BJ (cell line): ENCODE data around the gene NBPF6. TPM values are rescaled to one million over a fixed set of nuclear protein-coding genes. Genes with fewer than 3 reads are reported as not detected.
"Not testable (repeated sequence)": the region's sequence is repeated elsewhere in the genome, so short reads cannot be mapped to it uniquely, and the experiment has no call there.

Experiments
- CTCF ChIA-PET: fragments of 350-600 bp; formaldehyde crosslinking; extraction: SDS; loops from one replicate; lab custom pipeline; 2021; ENCODE audit warnings: antibody characterized with exemption, inconsistent platforms; lab: Yijun Ruan, JAX
- POLR2A ChIA-PET: fragments of 300-600 bp; sonication (Branson Sonifier 250); formaldehyde crosslinking; extraction: SDS; loops from one replicate; lab custom pipeline; 2021; ENCODE audit warnings: antibody characterized with exemption; lab: Charles Lee
- DNase-seq: peaks from one replicate; pipeline ENCODE4 v3.0.0-alpha.2; 2011; ENCODE audit warnings: low read depth
- H3K27me3 ChIP-seq: 2 replicates; pipeline ENCODE4 v1.6.0; 2011; ENCODE audit warnings: low read length; ENCODE audit not compliant: control insufficient read depth, insufficient read depth
- H3K36me3 ChIP-seq: 2 replicates; pipeline ENCODE4 v1.5.1; 2011; ENCODE audit warnings: low read length; ENCODE audit not compliant: control insufficient read depth, insufficient read depth
- H3K4me3 ChIP-seq: 2 replicates; pipeline ENCODE4 v1.5.1; 2011; ENCODE audit warnings: low read depth, mild to moderate bottlenecking, control low read depth, low read length
- polyA plus RNA-seq: library from polyadenylated mRNA; depleted of rRNA; stranded (reverse); fragments of >200 nt; gene quantifications from 2 replicates; pipeline ENCODE4 v1.2.3, GENCODE V29; 2011; rRNA removed
- TF ChIP-seq, protein P1 (sequence below): IDR thresholded peaks from 2 replicates; pipeline ENCODE4 v1.5.1; 2011; ENCODE audit warnings: low read depth, mild to moderate bottlenecking, control low read depth, inconsistent platforms, low read length, moderate library complexity; ENCODE audit not compliant: insufficient read depth

Gene NBPF6
- polyA plus RNA-seq, 1 experiment = not detected

DNA sequence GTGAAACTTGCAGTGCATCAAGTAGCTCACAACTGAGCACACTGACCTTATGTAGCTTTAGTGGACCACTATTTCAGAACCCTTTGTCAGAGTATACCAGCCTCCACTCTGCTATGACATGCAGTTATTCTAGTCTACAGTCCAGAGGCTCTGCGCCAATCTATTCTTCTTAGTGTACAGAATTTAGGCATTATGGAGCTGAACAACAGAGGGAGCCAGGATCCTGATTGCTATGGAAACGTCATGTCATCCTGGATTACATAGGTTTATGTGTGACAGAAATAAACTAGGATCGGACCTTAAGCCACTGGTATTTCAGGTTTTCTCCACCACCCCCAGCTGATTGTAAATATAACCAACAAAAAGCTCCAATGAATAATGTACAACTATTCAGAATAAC, 61.6 kb downstream of the NBPF6 start:
- no peak for DNase-seq
- no peaks in the 10 kb centered on the region for H3K36me3 ChIP-seq
- TF ChIP-seq, protein P1, sequence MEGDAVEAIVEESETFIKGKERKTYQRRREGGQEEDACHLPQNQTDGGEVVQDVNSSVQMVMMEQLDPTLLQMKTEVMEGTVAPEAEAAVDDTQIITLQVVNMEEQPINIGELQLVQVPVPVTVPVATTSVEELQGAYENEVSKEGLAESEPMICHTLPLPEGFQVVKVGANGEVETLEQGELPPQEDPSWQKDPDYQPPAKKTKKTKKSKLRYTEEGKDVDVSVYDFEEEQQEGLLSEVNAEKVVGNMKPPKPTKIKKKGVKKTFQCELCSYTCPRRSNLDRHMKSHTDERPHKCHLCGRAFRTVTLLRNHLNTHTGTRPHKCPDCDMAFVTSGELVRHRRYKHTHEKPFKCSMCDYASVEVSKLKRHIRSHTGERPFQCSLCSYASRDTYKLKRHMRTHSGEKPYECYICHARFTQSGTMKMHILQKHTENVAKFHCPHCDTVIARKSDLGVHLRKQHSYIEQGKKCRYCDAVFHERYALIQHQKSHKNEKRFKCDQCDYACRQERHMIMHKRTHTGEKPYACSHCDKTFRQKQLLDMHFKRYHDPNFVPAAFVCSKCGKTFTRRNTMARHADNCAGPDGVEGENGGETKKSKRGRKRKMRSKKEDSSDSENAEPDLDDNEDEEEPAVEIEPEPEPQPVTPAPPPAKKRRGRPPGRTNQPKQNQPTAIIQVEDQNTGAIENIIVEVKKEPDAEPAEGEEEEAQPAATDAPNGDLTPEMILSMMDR = no peak
- H3K4me3 ChIP-seq = no peak overlapping the region
- ChIA-PET CTCF (interaction anchor here (1.0 to 8.7 kb wide), 11 partner anchors 9 to 682 kb away, joined by 3 to 149 read pairs (median 6); partner anchors contain the start of gene EEIG2), POLR2A (no interaction called here)
- H3K27me3 ChIP-seq = no peaks in the 10 kb centered on the region

DNA sequence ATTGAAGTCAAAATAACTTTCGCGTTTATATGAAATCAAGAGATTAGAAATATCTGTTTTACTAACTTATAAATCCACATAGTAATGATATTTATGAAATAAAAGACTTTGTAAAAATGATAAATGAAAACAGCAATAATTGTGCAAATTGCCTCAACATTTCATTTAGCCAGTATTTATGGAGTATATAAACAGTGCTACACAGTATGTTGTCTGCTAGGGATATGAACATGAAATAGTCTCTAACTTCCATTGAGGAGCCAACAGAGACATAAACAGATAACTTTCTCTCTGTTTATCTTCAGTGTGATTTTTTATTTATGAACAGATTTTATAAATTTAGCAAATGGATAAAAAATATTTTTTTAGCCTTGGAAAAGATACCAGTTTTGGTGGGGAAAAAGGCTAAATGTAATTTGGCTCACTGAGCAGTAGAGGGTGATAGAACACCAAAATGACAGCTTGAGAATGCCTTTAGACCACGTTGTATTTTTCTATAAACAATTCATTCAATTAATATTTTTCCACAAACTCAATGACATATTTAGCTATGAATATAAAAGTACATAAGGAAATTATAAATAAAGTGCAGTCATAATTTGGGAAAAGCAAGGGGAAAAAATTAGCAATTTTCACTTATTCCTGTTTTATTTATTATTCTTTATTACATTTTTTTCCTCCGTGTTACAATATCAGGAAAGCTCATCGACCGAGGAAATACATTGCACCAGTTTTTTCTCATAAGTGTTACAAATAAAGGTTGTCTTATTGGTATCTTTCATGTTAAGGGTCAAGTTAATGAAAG, 62.3 kb downstream of the NBPF6 start:
- POLR2A ChIA-PET = no interaction called here
- Histone ChIP-seq H3K4me3 (no peak overlapping the region), H3K27me3 (no peaks in the 10 kb centered on the region), H3K36me3 (no peaks in the 10 kb centered on the region)
- no peak for DNase-seq
- CTCF ChIA-PET = interaction anchor here (0.5 to 8.7 kb wide), 17 partner anchors 9 to 436 kb away, joined by 3 to 149 read pairs (median 4); partner anchors contain the start of gene EEIG2
- TF ChIP-seq, protein P1 = peak; percentile 77

DNA sequence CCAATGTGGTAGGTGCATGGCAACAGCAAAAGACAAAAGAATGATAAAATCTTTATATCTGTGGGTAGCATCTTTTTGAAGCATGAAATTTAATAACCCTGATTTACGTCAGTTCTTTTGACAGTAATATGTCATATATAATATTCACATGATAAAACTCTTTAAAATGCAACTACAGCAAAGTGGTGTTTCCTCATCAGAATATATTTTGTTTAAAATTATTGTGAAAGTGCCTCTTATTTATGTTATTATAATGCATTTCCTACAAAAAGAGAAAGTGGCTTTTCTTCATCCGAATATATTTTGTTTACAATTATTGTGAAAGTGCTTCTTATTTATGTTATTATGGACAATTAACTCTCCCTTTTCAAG, 62.9 kb downstream of the NBPF6 start:
- ChIA-PET POLR2A (no interaction called here), CTCF (interaction anchor here (0.5 to 8.7 kb wide), 12 partner anchors 8 to 436 kb away, joined by 3 to 149 read pairs (median 4); partner anchors contain the start of gene EEIG2)
- H3K4me3 ChIP-seq = no peak overlapping the region

DNA sequence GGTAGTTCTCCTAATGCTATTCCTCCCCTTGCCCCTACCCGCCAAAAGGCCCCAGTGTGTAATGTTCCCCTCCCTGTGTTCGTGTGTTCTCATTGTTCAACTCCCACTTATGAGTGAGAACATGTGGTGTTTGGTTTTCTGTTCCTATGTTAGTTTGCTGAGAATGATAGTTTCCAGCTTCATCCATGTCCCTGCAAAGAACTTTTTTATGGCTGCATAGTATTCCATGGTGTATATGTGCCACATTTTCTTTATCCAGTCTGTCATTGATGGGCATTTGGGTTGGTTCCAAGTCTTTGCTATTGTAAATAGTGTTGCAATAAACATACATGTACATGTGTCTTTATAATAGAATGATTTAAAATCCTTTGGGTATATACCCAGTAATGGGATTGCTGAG, 63.8 kb downstream of the NBPF6 start:
- CTCF ChIA-PET = interaction anchor here (8.7 kb wide), 1 partner anchor 132 kb away, joined by 149 read pairs; no protein-coding TSS in a partner anchor
- DNase-seq, H3K27me3 ChIP-seq, POLR2A ChIA-PET, H3K36me3 ChIP-seq, H3K4me3 ChIP-seq: not testable (repeated sequence)

More for the DNA sequence above, 62.9 kb downstream of the NBPF6 start:
- DNase-seq = no peak
- H3K36me3 ChIP-seq = no peaks in the 10 kb centered on the region
- no peaks in the 10 kb centered on the region for H3K27me3 ChIP-seq
- TF ChIP-seq, protein P1 = no peak

DNA sequence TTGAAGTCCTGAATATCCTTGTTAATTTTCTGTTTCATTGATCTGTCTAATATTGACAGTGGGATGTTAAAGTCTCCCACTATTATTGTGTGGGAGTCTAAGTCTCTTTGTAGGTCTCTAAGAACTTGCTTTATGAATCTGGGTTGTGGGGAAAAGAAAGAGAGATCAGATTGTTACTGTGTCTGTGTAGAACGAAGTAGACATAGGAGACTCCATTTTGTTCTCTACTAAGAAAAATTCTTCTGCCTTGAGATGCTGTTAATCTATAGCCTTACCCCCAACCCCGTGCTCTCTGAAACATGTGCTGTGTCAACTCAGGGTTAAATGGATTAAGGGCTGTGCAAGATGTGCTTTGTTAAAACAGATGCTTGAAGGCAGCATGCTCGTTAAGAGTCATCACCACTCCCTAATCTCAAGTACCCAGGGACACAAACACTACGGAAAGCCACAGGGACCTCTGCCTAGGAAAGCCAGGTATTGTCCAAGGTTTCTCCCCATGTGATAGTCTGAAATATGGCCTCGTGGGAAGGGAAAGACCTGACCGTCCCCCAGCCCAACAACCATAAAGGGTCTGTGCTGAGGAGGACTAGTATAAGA, 67.3 kb downstream of the NBPF6 start:
- CTCF ChIA-PET = interaction anchor here (1.0 kb wide), 1 partner anchor 42 kb away, joined by 3 read pairs; the partner anchor contains the start of gene EEIG2
- POLR2A ChIA-PET, H3K36me3 ChIP-seq: not testable (repeated sequence)

More for the DNA sequence above, 67.3 kb downstream of the NBPF6 start:
- DNase-seq, H3K27me3 ChIP-seq, H3K4me3 ChIP-seq: not testable (repeated sequence)

Other genes with a start within 250 kb of the NBPF6 start
- gene SLC25A24, start 250.0 kb upstream of the NBPF6 start, polyA plus RNA-seq = 20.2 and 39.1 TPM in 2 replicates
- not detected in 2 replicates for gene NBPF4, start 206.3 kb upstream of the NBPF6 start, polyA plus RNA-seq
- gene EEIG2, start 109.8 kb downstream of the NBPF6 start, polyA plus RNA-seq = 2.6 and 3.8 TPM in 2 replicates
- 2.2 and 3.9 TPM in 2 replicates for gene HENMT1, start 210.8 kb downstream of the NBPF6 start, polyA plus RNA-seq
- gene PRPF38B, start 242.0 kb downstream of the NBPF6 start, polyA plus RNA-seq = 13.3 and 20.1 TPM in 2 replicates